Measurements from ENCODE around the gene FOXA2. TPM values are rescaled to one million over a fixed set of nuclear protein-coding genes. Genes with fewer than 3 reads are reported as not detected.
A peak's percentile ranks its signal among the peaks of the same experiment; 100 is the strongest.

Gene FOXA2
- total and polyA plus RNA-seq, 5 donors from 2014 or later: not detected

DNA sequence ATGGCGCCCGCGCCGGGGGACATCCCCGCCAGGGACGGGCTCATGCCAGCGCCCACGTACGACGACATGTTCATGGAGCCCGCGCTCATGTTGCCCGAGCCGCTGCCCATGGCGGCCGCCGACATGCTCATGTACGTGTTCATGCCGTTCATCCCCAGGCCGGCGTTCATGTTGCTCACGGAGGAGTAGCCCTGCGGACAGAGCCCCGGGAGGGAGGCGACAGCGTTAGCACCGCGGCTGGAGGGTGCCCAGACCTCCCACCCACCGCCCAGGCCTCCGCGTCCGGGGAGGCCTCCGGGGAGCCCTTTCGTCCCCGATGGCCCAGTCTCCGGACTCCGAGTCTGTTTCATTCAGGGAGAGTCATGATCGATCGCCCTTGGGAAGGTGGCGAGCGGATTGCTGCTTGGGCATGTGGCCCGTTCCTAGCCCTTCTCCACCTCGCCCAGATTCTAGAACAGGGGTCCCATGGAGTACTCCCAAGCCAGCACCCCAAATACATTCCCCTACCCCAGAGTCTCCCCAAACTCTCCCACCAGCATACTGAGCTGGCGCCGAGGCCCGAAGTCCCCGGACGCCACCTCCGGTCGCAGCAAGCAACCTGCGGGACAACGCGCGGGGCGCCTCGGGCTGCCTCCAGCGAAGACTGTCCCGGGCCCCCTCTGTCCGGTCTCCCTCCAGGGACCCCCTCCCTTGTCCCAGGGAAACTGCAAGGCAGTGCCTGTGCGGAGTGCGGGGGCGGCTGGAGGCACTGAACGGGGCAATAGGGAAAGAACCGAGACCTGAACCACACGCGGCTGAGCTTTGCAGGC is 1.2 kb downstream of the FOXA2 start:
- no peaks in the 10 kb centered on the region for H3K4me1 ChIP-seq (ENCODE audit: control insufficient read depth, insufficient read depth, low read length, poor library complexity, severe bottlenecking)
- H3K9me3 ChIP-seq (ENCODE audit: control insufficient read depth in 2 of 2, low read length in 2 of 2): no peaks in the 10 kb centered on the region
- H3K27ac Mint-ChIP-seq: peak overlapping the region in 1 of 3 donors; percentile 69
- peaks cover 69% of the 10 kb centered on the region for H3K27me3 Mint-ChIP-seq
- H3K4me1 Mint-ChIP-seq: no peaks in the 10 kb centered on the region
- H3K36me3 Mint-ChIP-seq: no peaks in the 10 kb centered on the region
- H3K36me3 ChIP-seq (ENCODE audit: control insufficient read depth, insufficient read depth, low read length): no peaks in the 10 kb centered on the region
- H3K4me3 ChIP-seq (ENCODE audit: low read depth, low read length): no peak overlapping the region
- DNase-seq (no peak), ATAC-seq (ENCODE audit: low read depth in 2 of 2) (no peak)
- no peak overlapping the region for H3K27ac ChIP-seq (ENCODE audit: insufficient read depth, low read length, poor library complexity, severe bottlenecking)
- H3K27me3 ChIP-seq (ENCODE audit: control insufficient read depth, insufficient read depth, low read length): peaks cover 12% of the 10 kb centered on the region
- H3K4me3 Mint-ChIP-seq: no peak overlapping the region
- H3K9me3 Mint-ChIP-seq: peaks cover 0 to 8% (median 4%) of the 10 kb centered on the region in 7 donors

DNA sequence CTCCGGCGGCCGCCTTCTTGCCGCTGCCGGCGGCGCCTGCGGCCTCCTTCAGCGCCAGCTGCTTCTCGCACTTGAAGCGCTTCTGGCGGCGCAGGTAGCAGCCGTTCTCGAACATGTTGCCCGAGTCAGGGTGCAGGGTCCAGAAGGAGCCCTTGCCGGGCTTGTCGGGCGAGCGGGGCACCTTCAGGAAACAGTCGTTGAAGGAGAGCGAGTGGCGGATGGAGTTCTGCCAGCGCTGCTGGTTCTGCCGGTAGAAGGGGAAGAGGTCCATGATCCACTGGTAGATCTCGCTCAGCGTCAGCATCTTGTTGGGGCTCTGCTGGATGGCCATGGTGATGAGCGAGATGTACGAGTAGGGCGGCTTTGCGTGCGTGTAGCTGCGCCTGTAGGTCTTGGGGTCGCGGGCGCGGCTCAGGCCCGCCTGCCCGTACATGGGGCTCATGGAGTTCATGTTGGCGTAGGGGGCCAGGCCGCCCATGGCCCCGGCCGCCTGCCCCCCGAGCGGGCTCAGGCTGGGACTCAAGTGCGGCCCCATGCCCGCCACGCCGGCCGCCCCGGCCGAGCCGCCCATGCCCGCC is 1.9 kb downstream of the FOXA2 start:
- Mint-ChIP-seq H3K27ac (no peak overlapping the region), H3K4me3 (no peak overlapping the region)
- H3K9me3 ChIP-seq (ENCODE audit: control insufficient read depth in 2 of 2, low read length in 2 of 2): no peaks in the 10 kb centered on the region

DNA sequence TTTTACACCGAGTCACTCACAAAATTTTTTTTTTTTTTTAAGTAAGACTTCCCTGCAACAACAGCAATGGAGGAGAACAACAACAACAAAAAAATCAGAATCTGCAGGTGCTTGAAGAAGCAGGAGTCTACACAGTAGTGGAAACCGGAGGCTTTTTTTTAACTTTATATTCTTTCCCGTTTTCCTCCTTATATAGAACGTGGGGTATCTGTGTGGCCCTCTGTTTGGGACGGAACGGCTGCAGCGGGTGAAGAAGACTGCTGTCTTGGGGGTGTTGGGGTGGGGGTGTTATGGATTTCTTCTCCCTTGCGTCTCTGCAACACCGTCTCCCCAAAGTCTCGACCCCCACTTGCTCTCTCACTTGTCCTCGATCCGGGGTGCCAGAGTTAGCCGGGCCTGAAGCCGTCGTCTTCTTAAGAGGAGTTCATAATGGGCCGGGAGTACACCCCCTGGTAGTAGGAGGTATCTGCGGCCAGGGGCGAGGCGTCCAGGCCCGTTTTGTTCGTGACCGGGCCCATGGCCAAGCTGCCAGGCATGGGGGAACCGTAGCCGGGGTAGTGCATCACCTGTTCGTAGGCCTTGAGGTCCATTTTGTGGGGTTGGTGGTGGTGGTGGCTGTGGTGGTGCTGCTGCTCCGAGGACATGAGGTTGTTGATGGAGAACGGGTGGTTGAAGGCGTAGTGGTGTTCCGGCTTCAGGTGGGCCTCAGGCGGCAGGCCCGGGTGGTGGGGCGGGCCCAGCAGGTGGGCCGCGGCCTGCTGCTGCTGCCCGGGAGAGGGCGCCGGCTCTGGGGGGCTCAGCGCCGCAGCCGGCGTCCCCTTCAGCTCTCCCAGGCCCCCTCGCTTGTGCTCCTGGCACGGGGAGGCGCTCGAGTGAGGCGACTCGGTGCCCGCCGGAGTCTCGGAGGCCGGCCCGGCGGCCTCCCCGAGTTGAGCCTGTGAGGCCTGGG is 2.7 kb downstream of the FOXA2 start:
- H3K4me3 Mint-ChIP-seq: no peak overlapping the region
- H3K27ac Mint-ChIP-seq: no peak overlapping the region
- Histone ChIP-seq H3K4me1 (ENCODE audit: control insufficient read depth, insufficient read depth, low read length, poor library complexity, severe bottlenecking) (no peaks in the 10 kb centered on the region), H3K27ac (ENCODE audit: insufficient read depth, low read length, poor library complexity, severe bottlenecking) (no peak overlapping the region), H3K9me3 (ENCODE audit: control insufficient read depth in 2 of 2, low read length in 2 of 2) (no peaks in the 10 kb centered on the region), H3K4me3 (ENCODE audit: low read depth, low read length) (no peak overlapping the region), H3K36me3 (ENCODE audit: control insufficient read depth, insufficient read depth, low read length) (no peaks in the 10 kb centered on the region), H3K27me3 (ENCODE audit: control insufficient read depth, insufficient read depth, low read length) (peaks cover 8% of the 10 kb centered on the region)
- ATAC-seq (ENCODE audit: low read depth in 2 of 2) (no peak), DNase-seq (no peak)
- H3K27me3 Mint-ChIP-seq: peaks cover 69% of the 10 kb centered on the region
- peaks cover 0 to 6% (median 4%) of the 10 kb centered on the region in 7 donors for H3K9me3 Mint-ChIP-seq
- no peaks in the 10 kb centered on the region for H3K36me3 Mint-ChIP-seq
- H3K4me1 Mint-ChIP-seq: no peaks in the 10 kb centered on the region

More for the DNA sequence above, 1.9 kb downstream of the FOXA2 start:
- Mint-ChIP-seq H3K27me3 (peaks cover 69% of the 10 kb centered on the region), H3K36me3 (no peaks in the 10 kb centered on the region), H3K9me3 (peaks cover 0 to 6% (median 4%) of the 10 kb centered on the region in 7 donors), H3K4me1 (no peaks in the 10 kb centered on the region)
- ATAC-seq (ENCODE audit: low read depth in 2 of 2) (no peak), DNase-seq (no peak)
- Histone ChIP-seq H3K4me1 (ENCODE audit: control insufficient read depth, insufficient read depth, low read length, poor library complexity, severe bottlenecking) (no peaks in the 10 kb centered on the region), H3K4me3 (ENCODE audit: low read depth, low read length) (no peak overlapping the region), H3K36me3 (ENCODE audit: control insufficient read depth, insufficient read depth, low read length) (no peaks in the 10 kb centered on the region), H3K27ac (ENCODE audit: insufficient read depth, low read length, poor library complexity, severe bottlenecking) (no peak overlapping the region), H3K27me3 (ENCODE audit: control insufficient read depth, insufficient read depth, low read length) (peaks cover 10% of the 10 kb centered on the region)

DNA sequence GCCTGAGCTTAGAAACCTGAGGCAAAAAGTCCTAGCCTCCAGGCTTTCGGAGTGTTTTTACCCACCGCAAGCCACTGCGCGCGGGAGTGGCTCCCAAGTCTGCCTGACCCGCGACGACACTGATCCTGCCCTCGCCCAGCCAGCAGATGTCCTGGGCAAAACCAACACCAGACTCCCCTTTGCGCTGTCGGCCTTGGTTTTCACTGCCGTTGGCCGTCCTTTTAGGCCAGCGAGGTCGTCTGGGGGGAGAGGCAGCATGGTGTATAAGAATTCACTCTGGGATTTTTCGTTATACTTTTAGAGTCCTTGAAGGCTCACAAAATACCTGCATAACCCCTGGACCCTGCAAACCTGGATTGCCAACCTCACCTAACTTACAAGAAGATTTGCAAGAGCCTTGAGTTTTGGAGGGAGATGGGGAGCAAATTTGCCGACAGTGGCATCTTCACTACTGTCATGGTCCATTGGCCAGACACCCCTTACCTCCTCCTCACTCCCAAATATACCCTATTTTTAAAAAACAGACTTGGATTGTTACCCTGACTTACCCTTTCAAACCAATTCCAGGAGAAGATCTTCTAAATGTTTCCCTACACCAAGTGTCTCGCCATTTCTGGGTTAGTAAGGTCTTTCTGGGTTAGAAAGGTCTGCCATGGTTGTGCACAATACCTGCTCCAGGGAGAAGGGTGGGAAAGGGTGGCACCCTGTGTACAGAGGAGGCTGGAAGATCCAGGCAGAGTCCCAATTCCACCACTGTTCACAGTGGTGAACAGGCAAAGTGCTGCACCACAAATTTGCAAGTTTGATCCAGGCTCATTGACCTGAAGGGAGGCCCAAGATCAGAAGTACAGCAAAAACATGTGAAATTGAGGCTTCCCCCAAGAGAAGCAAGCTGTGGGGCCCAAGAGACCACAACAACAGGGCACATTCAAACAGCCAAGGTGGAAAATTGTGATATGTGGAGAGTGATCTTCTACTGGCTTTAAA is 4.4 kb downstream of the FOXA2 start:
- peaks cover 13% of the 10 kb centered on the region for H3K27me3 ChIP-seq (ENCODE audit: control insufficient read depth, insufficient read depth, low read length)
- Mint-ChIP-seq H3K36me3 (no peaks in the 10 kb centered on the region), H3K27me3 (peaks cover 74% of the 10 kb centered on the region), H3K4me1 (no peaks in the 10 kb centered on the region), H3K27ac (no peak overlapping the region), H3K4me3 (peak overlapping the region in 1 of 4 donors; percentile 21), H3K9me3 (peaks cover 0 to 6% (median 2%) of the 10 kb centered on the region in 7 donors)
- ATAC-seq (ENCODE audit: low read depth in 2 of 2) (no peak), DNase-seq (no peak)
- no peaks in the 10 kb centered on the region for H3K9me3 ChIP-seq (ENCODE audit: control insufficient read depth in 2 of 2, low read length in 2 of 2)
- no peak overlapping the region for H3K4me3 ChIP-seq (ENCODE audit: low read depth, low read length)
- H3K27ac ChIP-seq (ENCODE audit: insufficient read depth, low read length, poor library complexity, severe bottlenecking): no peak overlapping the region
- H3K36me3 ChIP-seq (ENCODE audit: control insufficient read depth, insufficient read depth, low read length): no peaks in the 10 kb centered on the region
- no peaks in the 10 kb centered on the region for H3K4me1 ChIP-seq (ENCODE audit: control insufficient read depth, insufficient read depth, low read length, poor library complexity, severe bottlenecking)

DNA sequence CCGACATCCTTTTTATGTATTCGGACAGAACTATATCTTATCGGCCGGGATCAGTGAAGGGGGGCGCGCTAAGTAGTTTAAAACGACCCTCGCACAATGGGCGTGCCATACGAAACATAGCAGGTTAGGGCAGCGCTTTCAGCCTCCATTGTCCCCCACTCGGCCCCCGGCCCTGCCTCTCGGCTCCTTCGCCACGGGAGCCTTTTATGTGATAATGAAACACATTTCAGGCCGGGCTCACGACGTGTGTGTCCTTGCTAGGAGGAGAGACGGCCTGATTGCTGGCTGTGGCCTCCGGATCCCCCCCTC is 5.3 kb downstream of the FOXA2 start:
- Histone ChIP-seq H3K27me3 (ENCODE audit: control insufficient read depth, insufficient read depth, low read length) (peaks cover 18% of the 10 kb centered on the region), H3K36me3 (ENCODE audit: control insufficient read depth, insufficient read depth, low read length) (no peaks in the 10 kb centered on the region), H3K4me3 (ENCODE audit: low read depth, low read length) (no peak overlapping the region), H3K9me3 (ENCODE audit: control insufficient read depth in 2 of 2, low read length in 2 of 2) (no peaks in the 10 kb centered on the region), H3K27ac (ENCODE audit: insufficient read depth, low read length, poor library complexity, severe bottlenecking) (no peak overlapping the region), H3K4me1 (ENCODE audit: control insufficient read depth, insufficient read depth, low read length, poor library complexity, severe bottlenecking) (no peaks in the 10 kb centered on the region)
- no peak overlapping the region for H3K4me3 Mint-ChIP-seq
- no peak overlapping the region for H3K27ac Mint-ChIP-seq
- peaks cover 81% of the 10 kb centered on the region for H3K27me3 Mint-ChIP-seq
- H3K36me3 Mint-ChIP-seq: no peaks in the 10 kb centered on the region
- H3K4me1 Mint-ChIP-seq: no peaks in the 10 kb centered on the region
- DNase-seq: no peak
- ATAC-seq (ENCODE audit: low read depth in 2 of 2): no peak
- H3K9me3 Mint-ChIP-seq: peaks cover 0 to 6% (median 2%) of the 10 kb centered on the region in 7 donors

DNA sequence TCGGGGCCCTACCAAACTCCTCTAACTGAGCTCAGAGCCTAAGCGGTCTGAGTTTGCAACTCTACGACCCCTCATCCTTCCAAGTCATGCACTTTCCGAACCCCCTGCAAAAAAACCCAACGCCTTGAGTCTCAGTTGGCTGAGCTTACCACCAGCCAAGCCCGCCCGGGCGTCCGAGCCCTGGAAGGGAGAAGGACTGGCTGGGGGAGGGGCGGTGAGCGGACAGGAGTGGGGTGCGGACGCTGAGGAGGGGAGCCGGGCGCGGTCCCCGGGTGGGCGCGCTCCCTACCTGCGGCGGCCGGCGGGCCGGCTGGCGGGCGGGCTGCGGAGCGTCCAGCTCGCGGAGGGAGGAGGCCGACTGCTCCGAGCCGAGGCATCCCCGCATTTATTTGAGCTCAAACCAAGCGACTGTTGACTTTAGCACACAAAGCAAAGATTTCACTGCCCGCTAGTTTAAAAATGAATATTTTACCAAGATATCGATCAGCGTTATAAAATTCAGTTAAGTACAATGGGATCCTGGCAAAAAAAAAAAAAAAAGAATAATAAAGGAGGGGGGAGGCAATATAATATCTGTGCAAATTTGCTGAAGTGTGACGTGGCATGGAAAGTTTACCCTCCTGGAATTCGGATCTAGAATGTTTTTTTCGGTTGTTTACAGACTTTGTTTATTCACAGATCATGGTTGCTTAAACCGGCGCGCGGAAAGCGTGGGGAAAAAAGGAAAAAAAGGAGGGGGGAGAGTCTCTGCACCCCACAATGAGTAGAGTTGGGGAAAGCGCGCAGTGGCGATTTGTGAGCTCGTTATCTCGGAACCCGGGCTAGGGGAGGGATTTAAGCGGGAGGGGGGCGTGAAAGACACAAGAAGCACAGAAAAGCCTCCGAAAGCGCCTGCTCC is 5.9 kb downstream of the FOXA2 start:
- Histone ChIP-seq H3K9me3 (ENCODE audit: control insufficient read depth in 2 of 2, low read length in 2 of 2) (no peaks in the 10 kb centered on the region), H3K36me3 (ENCODE audit: control insufficient read depth, insufficient read depth, low read length) (no peaks in the 10 kb centered on the region), H3K27me3 (ENCODE audit: control insufficient read depth, insufficient read depth, low read length) (peaks cover 18% of the 10 kb centered on the region), H3K27ac (ENCODE audit: insufficient read depth, low read length, poor library complexity, severe bottlenecking) (no peak overlapping the region), H3K4me3 (ENCODE audit: low read depth, low read length) (no peak overlapping the region), H3K4me1 (ENCODE audit: control insufficient read depth, insufficient read depth, low read length, poor library complexity, severe bottlenecking) (no peaks in the 10 kb centered on the region)
- Mint-ChIP-seq H3K27me3 (peaks cover 80% of the 10 kb centered on the region), H3K4me1 (no peaks in the 10 kb centered on the region), H3K4me3 (no peak overlapping the region), H3K36me3 (no peaks in the 10 kb centered on the region), H3K9me3 (peaks cover 0 to 6% (median 2%) of the 10 kb centered on the region in 7 donors), H3K27ac (no peak overlapping the region)
- ATAC-seq (ENCODE audit: low read depth in 2 of 2) (no peak), DNase-seq (no peak)
